Choroid plexus epithelial cell (primary cell): Measurements from ENCODE around the gene RNF130.
A peak's percentile ranks its signal among the peaks of the same experiment; 100 is the strongest.

Source experiments
- DNase-seq: peaks from one replicate; pipeline ENCODE4 v3.0.0-alpha.2; 2010; ENCODE audit warnings: low read depth
- H3K4me3 ChIP-seq: 2 replicates; pipeline ENCODE4 v1.5.1; 2011; ENCODE audit warnings: low read depth, mild to moderate bottlenecking, control low read depth, low read length, moderate library complexity
- CTCF ChIP-seq: conservative IDR thresholded peaks from 2 replicates; pipeline ENCODE4 v1.5.1; 2011; ENCODE audit warnings: low read depth, mild to moderate bottlenecking, control low read depth, inconsistent platforms, low read length, moderate library complexity

RNF130 gene

GRCh38 chr5:179918742-179919486 is 152.6 kb downstream of the RNF130 start:
- no peak for DNase-seq
- no peak overlapping the region for H3K4me3 ChIP-seq
- TF ChIP-seq CTCF = no peak

GRCh38 chr5:179916523-179916922 is 155.0 kb downstream of the RNF130 start:
- TF ChIP-seq CTCF = no peak
- H3K4me3 ChIP-seq = no peak overlapping the region
- no peak for DNase-seq

- H3K4me3 ChIP-seq = no peak overlapping the region
- DNase-seq = no peak
- TF ChIP-seq CTCF = no peak
Observed at GRCh38 chr5:179915406-179915935, 156.1 kb downstream of the RNF130 start.

GRCh38 chr5:179914032-179914755 is 157.4 kb downstream of the RNF130 start:
- no peak for TF ChIP-seq CTCF
- DNase-seq = peak; percentile 36
- H3K4me3 ChIP-seq = no peak overlapping the region

- no peak for TF ChIP-seq CTCF
- DNase-seq = no peak
- H3K4me3 ChIP-seq = no peak overlapping the region
Observed at GRCh38 chr5:179913461-179913860, 158.1 kb downstream of the RNF130 start.

GRCh38 chr5:179912951-179913350 is 158.6 kb downstream of the RNF130 start:
- no peak overlapping the region for H3K4me3 ChIP-seq
- DNase-seq = no peak
- TF ChIP-seq CTCF = no peak
